GM19035 (cell line): ENCODE measurements around the gene TRAF2.

ENCODE experiments used
- ATAC-seq: cut with Tn5 transposase; IDR thresholded peaks from one replicate; pipeline ENCODE4 v1.9.1; 2021; ENCODE audit not compliant: unreplicated experiment

Gene TRAF2

DNA sequence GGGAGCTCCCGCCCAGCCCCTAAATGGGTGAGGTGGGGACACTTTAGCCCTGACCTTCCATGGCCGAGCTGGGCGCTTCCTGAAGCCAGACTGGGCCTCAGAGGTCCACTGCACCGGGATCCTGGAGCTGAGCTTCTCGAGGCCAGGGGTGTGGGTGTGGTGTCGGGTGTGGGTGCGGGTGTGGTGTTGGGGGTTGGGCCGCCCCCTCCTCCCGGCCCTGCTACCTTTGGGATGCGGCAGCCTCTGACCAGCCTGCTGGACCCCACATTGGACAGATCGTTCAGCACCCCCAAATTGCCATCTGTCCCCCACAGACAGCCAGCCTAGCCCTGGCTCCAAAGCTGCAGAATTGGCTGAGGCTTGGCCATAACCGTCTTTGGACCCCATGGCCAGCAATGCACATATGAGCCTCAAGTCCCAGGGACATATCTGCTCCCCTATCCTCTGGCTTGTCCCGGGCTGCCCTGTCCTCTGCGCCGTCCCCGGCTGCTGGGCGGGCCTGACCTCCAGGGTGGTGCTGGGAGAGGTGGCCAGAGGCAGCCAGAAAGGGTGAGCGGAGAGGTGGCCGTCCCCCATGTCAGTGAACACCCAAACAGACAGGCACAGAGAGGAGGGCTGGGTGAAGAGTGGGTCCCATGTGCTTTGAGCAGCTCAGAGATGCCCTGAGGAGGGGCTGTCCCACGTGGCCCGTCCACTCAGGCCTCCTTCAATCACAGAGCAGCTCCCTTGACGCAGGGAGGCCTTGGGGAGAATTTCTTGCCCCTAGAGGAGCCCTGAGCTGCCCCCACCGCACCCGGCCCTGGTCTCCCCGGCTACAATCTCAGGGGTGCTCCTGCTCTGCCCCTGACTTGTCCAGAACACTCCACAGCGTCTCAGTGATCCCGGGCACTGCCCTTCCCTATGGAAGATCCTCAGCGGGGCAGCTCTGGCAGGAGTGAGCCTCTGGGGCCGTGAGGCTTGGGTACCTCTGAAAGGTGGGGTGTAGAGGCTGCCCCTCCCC lies 87.6 kb downstream of the TRAF2 start:
- ATAC-seq, result no peak

DNA sequence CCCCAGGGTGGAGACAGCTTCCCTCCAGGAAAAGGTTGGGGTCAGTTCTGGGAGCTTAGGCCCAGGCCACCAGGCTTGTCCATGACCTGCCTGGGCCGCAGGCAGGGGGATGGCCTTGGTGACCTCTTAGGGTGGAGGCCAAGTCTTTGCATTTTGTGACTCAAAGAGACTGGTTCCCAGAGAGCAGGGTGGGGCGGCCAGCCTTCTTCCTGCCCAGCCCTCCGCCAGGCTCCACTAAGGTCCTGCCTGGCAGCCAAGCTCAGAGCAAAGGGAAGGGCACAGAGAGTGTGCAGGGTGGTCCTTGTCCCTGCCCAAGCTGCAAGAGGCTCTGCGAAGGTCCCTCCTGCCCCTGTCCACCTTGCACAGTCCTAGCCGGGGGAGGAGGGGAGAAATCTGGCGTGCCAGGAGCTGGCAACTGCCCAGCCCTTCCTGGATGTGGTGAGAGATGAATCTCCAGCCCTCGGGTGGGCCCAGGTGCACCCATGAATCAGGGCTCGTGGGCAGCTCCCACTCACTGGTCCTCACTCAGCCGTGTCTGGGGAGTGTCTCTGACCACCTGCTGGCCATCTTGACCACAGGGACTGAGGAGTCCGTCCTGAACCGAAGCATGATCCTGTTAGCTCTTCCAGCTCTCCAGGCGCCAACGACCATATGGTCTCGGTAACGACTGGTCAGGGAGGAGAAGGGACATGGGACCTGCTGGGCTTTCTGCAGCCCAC lies 88.7 kb downstream of the TRAF2 start:
- ATAC-seq, result no peak

DNA sequence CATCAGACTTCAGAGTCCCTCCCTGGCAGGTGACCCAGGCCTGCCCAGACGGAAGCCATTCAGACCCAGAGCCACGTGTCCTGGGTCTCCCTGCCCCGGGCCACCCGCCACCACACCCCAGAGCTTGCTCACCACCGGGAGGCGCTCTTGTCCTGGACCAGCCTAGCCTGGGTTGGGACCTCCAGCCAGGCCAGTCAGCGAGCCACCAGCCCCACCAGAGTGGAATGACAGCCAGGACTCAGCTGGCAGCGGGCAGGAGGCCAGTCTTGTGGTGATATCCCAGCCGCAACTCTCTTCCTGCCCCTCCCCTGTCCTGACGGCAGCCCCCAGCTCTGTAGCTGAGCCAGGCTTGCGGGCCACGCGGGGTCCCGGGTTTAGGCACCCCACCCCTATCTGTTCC lies 89.3 kb downstream of the TRAF2 start:
- no peak for ATAC-seq
